Uterus (tissue), 2 donors: ENCODE data around the gene PAK1.

Source experiments
- CTCF ChIP-seq, 4 experiments: fragments of 200-600 bp in 2 of 4; fragments of 450-650 bp in 2 of 4; sonication (generic) in 2 of 4; IDR thresholded peaks; one replicate each; pipeline ENCODE4 v1.5.1; 2016 to 2019; ENCODE audit warnings: antibody characterized with exemption in 4 of 4, mild to moderate bottlenecking in 2 of 4, moderate library complexity in 1 of 4
- POLR2A ChIP-seq, 2 donors: fragments of 450-650 bp; IDR thresholded peaks; one replicate each; pipeline ENCODE4 v1.6.1; 2016; ENCODE audit warnings: antibody characterized with exemption in 2 of 2, mild to moderate bottlenecking in 1 of 2, moderate library complexity in 1 of 2

DNA sequence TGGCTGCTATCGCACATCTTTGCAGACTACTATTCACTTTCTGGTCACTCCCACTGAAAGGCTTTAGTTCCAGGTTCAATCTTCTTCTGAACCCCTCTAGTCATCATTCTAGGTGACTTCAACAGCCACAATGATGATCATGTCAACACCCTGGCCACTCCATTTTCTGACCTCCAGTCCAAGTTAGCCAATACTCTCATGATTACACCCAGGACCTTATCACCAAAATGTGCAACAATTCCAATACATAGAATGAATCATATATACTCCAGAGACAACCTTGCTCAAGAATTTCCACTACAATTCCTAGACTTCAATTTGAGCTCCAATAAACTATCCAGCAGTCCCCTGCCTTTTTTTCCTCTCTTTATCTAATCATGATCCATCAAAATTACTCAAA is 70.7 kb downstream of the PAK1 start:
- no peak for TF ChIP-seq CTCF (IDR thresholded peaks at IDR 0.05)
- no peak for TF ChIP-seq POLR2A (IDR thresholded peaks at IDR 0.05)
